Trophoblast cell (in vitro differentiated cells and primary cell): ENCODE data around the gene SMS.

Experiments
- DNase-seq, 2 donors: peaks; one replicate each; pipeline ENCODE4 v3.0.0-alpha.2; 2016
- H2AFZ ChIP-seq: 2 replicates; pipeline ENCODE4 v1.6.1; 2013; ENCODE audit warnings: low read length, moderate library complexity, mild to moderate bottlenecking; ENCODE audit not compliant: insufficient read depth, poor library complexity
- H2AK5ac ChIP-seq: 2 replicates; pipeline ENCODE4 v1.6.1; 2013; ENCODE audit warnings: mild to moderate bottlenecking, low read length
- H2BK120ac ChIP-seq: 2 replicates; pipeline ENCODE4 v1.6.1; 2013; ENCODE audit warnings: low read length, mild to moderate bottlenecking, moderate library complexity; ENCODE audit not compliant: insufficient read depth, poor library complexity
- H2BK12ac ChIP-seq: 2 replicates; pipeline ENCODE4 v1.6.1; 2013; ENCODE audit warnings: mild to moderate bottlenecking, low read length, moderate library complexity
- H2BK5ac ChIP-seq: 2 replicates; pipeline ENCODE4 v1.6.1; 2013; ENCODE audit warnings: low read length, low read depth, moderate library complexity, mild to moderate bottlenecking; ENCODE audit not compliant: poor library complexity
- H3K14ac ChIP-seq: 2 replicates; pipeline ENCODE4 v1.6.1; 2013; ENCODE audit warnings: mild to moderate bottlenecking, low read length
- H3K18ac ChIP-seq: 2 replicates; pipeline ENCODE4 v1.6.1; 2013; ENCODE audit warnings: mild to moderate bottlenecking, low read length
- H3K23ac ChIP-seq: 2 replicates; pipeline ENCODE4 v1.6.1; 2013; ENCODE audit warnings: low read length
- H3K27ac ChIP-seq: 2 replicates; pipeline ENCODE4 v1.5.1; 2013; ENCODE audit warnings: low read depth, mild to moderate bottlenecking, inconsistent platforms, low read length, moderate library complexity
- H3K27me3 ChIP-seq: 2 replicates; pipeline ENCODE4 v1.6.1; 2013; ENCODE audit warnings: inconsistent platforms, mild to moderate bottlenecking, low read length, moderate library complexity; ENCODE audit not compliant: insufficient read depth
- H3K36me3 ChIP-seq, 2 experiments: 1 replicate in 1 of 2; 2 replicates in 1 of 2; pipeline ENCODE4 v1.6.1; 2013; ENCODE audit warnings: low read length in 2 of 2, mild to moderate bottlenecking in 2 of 2, moderate library complexity in 1 of 2; ENCODE audit not compliant: insufficient read depth in 2 of 2, control insufficient read depth in 1 of 2
- H3K4ac ChIP-seq: 2 replicates; pipeline ENCODE4 v1.6.1; 2013; ENCODE audit warnings: low read depth, mild to moderate bottlenecking, low read length, moderate library complexity
- H3K4me1 ChIP-seq, 2 experiments: 1 replicate in 1 of 2; 2 replicates in 1 of 2; pipeline ENCODE4 v1.6.1; 2013; ENCODE audit warnings: low read length in 2 of 2, mild to moderate bottlenecking in 2 of 2, moderate library complexity in 1 of 2; ENCODE audit not compliant: insufficient read depth in 2 of 2, control insufficient read depth in 1 of 2
- H3K4me2 ChIP-seq: 2 replicates; pipeline ENCODE4 v1.6.1; 2013; ENCODE audit warnings: inconsistent platforms, mild to moderate bottlenecking, low read length, moderate library complexity
- H3K4me3 ChIP-seq: 2 replicates; pipeline ENCODE4 v1.5.1; 2013; ENCODE audit warnings: mild to moderate bottlenecking, low read depth, low read length, inconsistent platforms
- H3K79me1 ChIP-seq: one replicate; pipeline ENCODE4 v1.6.1; 2013; ENCODE audit warnings: low read length
- H3K79me2 ChIP-seq: 2 replicates; pipeline ENCODE4 v1.6.1; 2013; ENCODE audit warnings: low read length, mild to moderate bottlenecking; ENCODE audit not compliant: control insufficient read depth, insufficient read depth, poor library complexity
- H3K9ac ChIP-seq: 2 replicates; pipeline ENCODE4 v1.6.1; 2013; ENCODE audit warnings: mild to moderate bottlenecking, low read length
- H3K9me3 ChIP-seq: 2 replicates; pipeline ENCODE4 v1.6.1; 2013; ENCODE audit warnings: low read depth, mild to moderate bottlenecking, control low read depth, inconsistent platforms, low read length; ENCODE audit not compliant: insufficient read depth
- H4K12ac ChIP-seq: 2 replicates; pipeline ENCODE4 v1.6.1; 2013; ENCODE audit warnings: low read depth, mild to moderate bottlenecking, low read length, moderate library complexity
- H4K8ac ChIP-seq: 2 replicates; pipeline ENCODE4 v1.6.1; 2013; ENCODE audit warnings: low read depth, mild to moderate bottlenecking, low read length, moderate library complexity
- H4K91ac ChIP-seq: one replicate; pipeline ENCODE4 v1.6.1; 2013; ENCODE audit warnings: low read depth, mild to moderate bottlenecking, low read length, moderate library complexity
- WGBS: extraction: QIAGEN DNeasy Blood & Tissue Kit; methylation state at CpG from one replicate; pipeline ENCODE4 v1.1.7; 2013; ENCODE audit warnings: missing lambda C conversion rate; ENCODE audit not compliant: insufficient read length, insufficient coverage; ENCODE audit errors: extremely low coverage; 5-methylcytosine and 5-hydroxymethylcytosine counted together

SMS gene

GRCh38 chrX:21959362-21960051, 19.0 kb downstream of the SMS start:
- Histone ChIP-seq H2BK5ac (no peak overlapping the region), H2BK120ac (no peak overlapping the region), H3K14ac (no peak overlapping the region), H3K18ac (no peak overlapping the region), H2BK12ac (no peak overlapping the region), H2AK5ac (no peak overlapping the region), H3K4me3 (no peak overlapping the region), H4K8ac (no peak overlapping the region), H3K9me3 (no peaks in the 10 kb centered on the region), H4K12ac (no peak overlapping the region), H3K23ac (no peak overlapping the region), H3K79me2 (peaks cover 6% of the 10 kb centered on the region), H3K27ac (no peak overlapping the region), H4K91ac (no peak overlapping the region), H2AFZ (no peak overlapping the region), H3K36me3 (peaks cover 3% of the 10 kb centered on the region in 2 experiments), H3K4me2 (no peak overlapping the region), H3K79me1 (no peaks in the 10 kb centered on the region), H3K4ac (peak overlapping the region; percentile 1), H3K27me3 (no peaks in the 10 kb centered on the region), H3K9ac (no peak overlapping the region), H3K4me1 (peaks cover 0 to 10% of the 10 kb centered on the region in 2 experiments)
- WGBS = no CpG with 5 or more reads among the region's 12 CpGs
- no peak for DNase-seq

DNA sequence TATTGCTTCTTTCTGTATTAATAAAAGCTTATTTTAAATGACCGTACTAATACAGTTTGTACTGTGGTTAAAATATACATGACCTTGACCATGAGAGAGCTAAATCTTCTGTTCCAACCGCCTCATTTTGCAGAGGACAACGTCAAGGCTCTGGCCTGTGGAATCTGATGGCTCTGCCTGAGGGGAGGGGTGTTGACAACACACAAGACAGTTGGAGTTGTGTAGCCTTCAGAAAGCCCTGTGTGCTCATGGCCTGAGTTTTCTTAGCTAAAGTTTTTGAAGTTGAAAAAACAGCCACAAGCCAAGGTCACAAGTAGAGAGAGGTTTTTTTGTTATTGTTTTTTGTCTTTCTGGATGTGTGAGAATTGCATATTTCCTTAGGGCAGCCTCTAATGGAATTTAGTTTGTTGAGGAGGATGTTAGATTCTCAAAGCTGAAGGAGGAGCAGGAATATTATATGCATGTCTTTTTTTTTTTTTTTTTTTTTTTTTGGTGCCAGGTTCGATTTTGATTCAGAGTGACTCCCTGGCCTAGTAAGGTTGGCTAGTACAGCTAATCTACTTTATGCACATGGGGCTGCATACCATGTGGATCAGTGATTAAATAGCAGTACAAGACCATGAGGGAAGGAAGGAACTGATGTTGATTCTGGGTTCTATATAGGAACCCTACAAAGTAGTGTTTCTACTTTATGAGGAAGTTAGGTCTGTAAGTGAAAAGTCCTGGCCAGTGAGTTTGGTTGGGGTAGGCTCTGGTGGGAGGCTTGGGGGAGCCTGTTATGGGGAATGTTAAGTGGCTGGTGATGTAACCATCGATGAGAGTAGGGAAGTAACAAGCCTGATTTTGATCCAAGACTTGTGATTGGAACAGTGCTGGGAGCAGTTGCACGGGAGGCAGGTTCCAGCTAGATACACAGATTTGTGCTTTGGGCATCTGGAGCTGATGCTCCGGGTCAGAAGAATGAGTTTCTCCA, 20.3 kb downstream of the SMS start:
- H2BK5ac ChIP-seq = no peak overlapping the region

GRCh38 chrX:21962361-21962760, 21.9 kb downstream of the SMS start:
- H3K36me3 ChIP-seq = peaks cover 4 to 5% of the 10 kb centered on the region in 2 experiments
- H3K4ac ChIP-seq = no peak overlapping the region
- H2AFZ ChIP-seq = no peak overlapping the region
- H3K79me2 ChIP-seq = peaks cover 4% of the 10 kb centered on the region
- no peak overlapping the region for H3K18ac ChIP-seq
- H2BK12ac ChIP-seq = no peak overlapping the region
- H2BK5ac ChIP-seq = no peak overlapping the region
- no peak overlapping the region for H4K8ac ChIP-seq
- peaks cover 0 to 4% of the 10 kb centered on the region in 2 experiments for H3K4me1 ChIP-seq
- H3K14ac ChIP-seq = no peak overlapping the region
- no peak overlapping the region for H4K12ac ChIP-seq
- no peaks in the 10 kb centered on the region for H3K9me3 ChIP-seq
- H3K4me2 ChIP-seq = no peak overlapping the region
- H2AK5ac ChIP-seq = no peak overlapping the region
- DNase-seq = no peak
- H3K9ac ChIP-seq = no peak overlapping the region
- H3K79me1 ChIP-seq = no peaks in the 10 kb centered on the region
- no peak overlapping the region for H3K23ac ChIP-seq
- no peak overlapping the region for H3K27ac ChIP-seq
- H3K27me3 ChIP-seq = no peaks in the 10 kb centered on the region
- H3K4me3 ChIP-seq = no peak overlapping the region
- no peak overlapping the region for H4K91ac ChIP-seq
- no peak overlapping the region for H2BK120ac ChIP-seq

More for the DNA sequence above, 20.3 kb downstream of the SMS start:
- Histone ChIP-seq H3K79me1 (no peaks in the 10 kb centered on the region), H3K4ac (no peak overlapping the region), H3K27me3 (no peaks in the 10 kb centered on the region), H2AK5ac (no peak overlapping the region), H3K18ac (no peak overlapping the region), H4K12ac (no peak overlapping the region), H3K27ac (no peak overlapping the region), H2BK12ac (no peak overlapping the region), H3K23ac (no peak overlapping the region), H2BK120ac (no peak overlapping the region), H2AFZ (no peak overlapping the region), H3K4me2 (no peak overlapping the region), H3K36me3 (peaks cover 2 to 3% of the 10 kb centered on the region in 2 experiments), H4K91ac (no peak overlapping the region), H3K4me3 (no peak overlapping the region), H3K79me2 (peaks cover 6% of the 10 kb centered on the region), H3K14ac (no peak overlapping the region), H3K4me1 (peaks cover 0 to 4% of the 10 kb centered on the region in 2 experiments), H4K8ac (no peak overlapping the region), H3K9me3 (no peaks in the 10 kb centered on the region), H3K9ac (no peak overlapping the region)
- WGBS = no CpG with 5 or more reads among the region's 7 CpGs
- no peak for DNase-seq

DNA sequence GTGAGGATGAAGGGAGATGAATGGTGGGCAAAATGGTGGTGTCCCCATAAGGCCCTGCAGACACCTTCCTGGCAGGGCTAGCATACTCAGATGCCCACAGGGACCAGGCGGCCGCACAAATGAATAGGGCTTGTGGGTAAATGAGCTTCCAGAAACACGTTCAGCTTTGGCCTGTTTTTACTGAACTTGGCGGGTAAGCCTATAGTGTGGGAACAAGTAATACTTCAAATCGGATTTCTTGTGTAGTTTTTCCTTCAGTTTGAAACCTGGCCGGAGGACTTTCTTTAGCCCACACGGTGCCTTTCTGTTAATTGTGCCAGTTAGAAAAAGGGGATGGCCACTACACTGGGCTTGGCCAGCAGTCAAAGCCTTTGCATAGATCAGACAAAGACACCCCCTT, 22.8 kb downstream of the SMS start:
- Histone ChIP-seq H3K4me1 (peaks cover 0 to 4% of the 10 kb centered on the region in 2 experiments), H3K27ac (no peak overlapping the region), H4K12ac (no peak overlapping the region), H2BK12ac (no peak overlapping the region), H3K23ac (no peak overlapping the region), H3K36me3 (peaks cover 12 to 13% of the 10 kb centered on the region in 2 experiments), H4K91ac (no peak overlapping the region), H2BK5ac (no peak overlapping the region), H3K79me2 (peaks cover 4% of the 10 kb centered on the region), H3K4ac (peak overlapping the region; percentile 24), H2AFZ (no peak overlapping the region), H3K9ac (no peak overlapping the region), H3K18ac (no peak overlapping the region), H3K27me3 (no peaks in the 10 kb centered on the region), H3K4me2 (no peak overlapping the region), H2BK120ac (no peak overlapping the region), H3K14ac (no peak overlapping the region), H3K4me3 (no peak overlapping the region), H2AK5ac (no peak overlapping the region), H3K9me3 (no peaks in the 10 kb centered on the region), H4K8ac (no peak overlapping the region), H3K79me1 (no peaks in the 10 kb centered on the region)
- no peak for DNase-seq
- no CpG with 5 or more reads among the region's 7 CpGs for WGBS
